HEK293 (cell line): ENCODE measurements around the gene ICAM1.
A peak's percentile ranks its signal among the peaks of the same experiment; 100 is the strongest.

Source experiments
- KLF10 ChIP-seq: fragments of 450-650 bp; IDR thresholded peaks from 2 replicates; pipeline ENCODE4 v1.5.1; 2018; ENCODE audit warnings: missing biosample characterization, mild to moderate bottlenecking, missing genetic modification characterization
- KLF16 ChIP-seq: fragments of 450-650 bp; formaldehyde crosslinking; IDR thresholded peaks from 2 replicates; pipeline ENCODE4 v1.5.1; 2017; ENCODE audit warnings: missing biosample characterization, missing genetic modification characterization
- KLF9 ChIP-seq: fragments of 450-650 bp; formaldehyde crosslinking; IDR thresholded peaks from 2 replicates; pipeline ENCODE4 v1.5.1; 2016; ENCODE audit warnings: missing biosample characterization, missing genetic modification characterization, low read depth
- REPIN1 ChIP-seq: fragments of 450-650 bp; formaldehyde crosslinking; IDR thresholded peaks from 2 replicates; pipeline ENCODE4 v1.5.1; 2017; ENCODE audit warnings: missing biosample characterization, missing genetic modification characterization, low read depth
- WT1 ChIP-seq: fragments of 450-650 bp; formaldehyde crosslinking; IDR thresholded peaks from 2 replicates; pipeline ENCODE4 v1.5.1; 2016; ENCODE audit warnings: missing biosample characterization, missing genetic modification characterization
- ZBTB11 ChIP-seq: fragments of 450-650 bp; formaldehyde crosslinking; conservative IDR thresholded peaks from 2 replicates; pipeline ENCODE4 v1.5.1; 2016; ENCODE audit warnings: low read depth, missing biosample characterization, missing genetic modification characterization
- ZFHX2 ChIP-seq: fragments of 450-650 bp; formaldehyde crosslinking; conservative IDR thresholded peaks from 2 replicates; pipeline ENCODE4 v1.5.1; 2016; ENCODE audit warnings: missing biosample characterization, missing genetic modification characterization
- ZNF148 ChIP-seq: fragments of 450-650 bp; formaldehyde crosslinking; IDR thresholded peaks from 2 replicates; pipeline ENCODE4 v1.5.0; 2017; ENCODE audit warnings: missing biosample characterization, missing genetic modification characterization, borderline replicate concordance
- ZNF155 ChIP-seq: fragments of 450-650 bp; formaldehyde crosslinking; IDR thresholded peaks from 2 replicates; pipeline ENCODE4 v1.5.1; 2016; ENCODE audit warnings: missing biosample characterization, missing genetic modification characterization
- ZNF157 ChIP-seq: fragments of 450-650 bp; formaldehyde crosslinking; IDR thresholded peaks from 2 replicates; pipeline ENCODE4 v1.5.1; 2016; ENCODE audit warnings: missing biosample characterization, missing genetic modification characterization
- ZNF184 ChIP-seq: fragments of 450-650 bp; IDR thresholded peaks from 2 replicates; pipeline ENCODE4 v1.5.1; 2018; ENCODE audit warnings: missing biosample characterization, mild to moderate bottlenecking, missing genetic modification characterization
- ZNF23 ChIP-seq: fragments of 450-650 bp; formaldehyde crosslinking; IDR thresholded peaks from 2 replicates; pipeline ENCODE4 v1.5.1; 2016; ENCODE audit warnings: missing biosample characterization, missing genetic modification characterization, borderline replicate concordance
- ZNF596 ChIP-seq: fragments of 450-650 bp; IDR thresholded peaks from 2 replicates; pipeline ENCODE4 v1.5.0; 2018; ENCODE audit warnings: missing biosample characterization, mild to moderate bottlenecking, missing genetic modification characterization, moderate library complexity
- ZNF610 ChIP-seq: fragments of 450-650 bp; formaldehyde crosslinking; IDR thresholded peaks from 2 replicates; pipeline ENCODE4 v1.5.1; 2016; ENCODE audit warnings: missing biosample characterization, missing genetic modification characterization, borderline replicate concordance
- ZNF621 ChIP-seq: fragments of 450-650 bp; formaldehyde crosslinking; IDR thresholded peaks from 2 replicates; pipeline ENCODE4 v1.5.1; 2017; ENCODE audit warnings: missing biosample characterization, missing genetic modification characterization
- ZNF768 ChIP-seq: fragments of 450-650 bp; formaldehyde crosslinking; IDR thresholded peaks from 2 replicates; pipeline ENCODE4 v1.5.1; 2018; ENCODE audit warnings: missing biosample characterization, mild to moderate bottlenecking, missing genetic modification characterization
- ZNF785 ChIP-seq: fragments of 450-650 bp; formaldehyde crosslinking; IDR thresholded peaks from 2 replicates; pipeline ENCODE4 v1.5.1; 2016; ENCODE audit warnings: missing biosample characterization, missing genetic modification characterization
- ZNF830 ChIP-seq: fragments of 450-650 bp; IDR thresholded peaks from 2 replicates; pipeline ENCODE4 v1.5.0; 2018; ENCODE audit warnings: missing biosample characterization, missing genetic modification characterization, low read depth, mild to moderate bottlenecking, moderate library complexity
- ZSCAN5A ChIP-seq: fragments of 450-650 bp; formaldehyde crosslinking; IDR thresholded peaks from 2 replicates; pipeline ENCODE4 v1.5.1; 2016; ENCODE audit warnings: missing biosample characterization, missing genetic modification characterization
- TF ChIP-seq, protein P1 (sequence below): fragments of 450-650 bp; formaldehyde crosslinking; IDR thresholded peaks from 2 replicates; pipeline ENCODE4 v1.5.1; 2016; ENCODE audit warnings: missing biosample characterization, missing genetic modification characterization
- TF ChIP-seq, protein P2 (sequence below): fragments of 450-650 bp; formaldehyde crosslinking; IDR thresholded peaks from 2 replicates; pipeline ENCODE4 v1.5.1; 2016; ENCODE audit warnings: missing biosample characterization, missing genetic modification characterization
- TF ChIP-seq, protein P3 (sequence below): fragments of 450-650 bp; formaldehyde crosslinking; IDR thresholded peaks from 2 replicates; pipeline ENCODE4 v1.5.1; 2016; ENCODE audit warnings: missing biosample characterization, missing genetic modification characterization
- TF ChIP-seq, protein P4 (sequence below): fragments of 450-650 bp; formaldehyde crosslinking; IDR thresholded peaks from 2 replicates; pipeline ENCODE4 v1.5.1; 2016; ENCODE audit warnings: missing biosample characterization, missing genetic modification characterization

Gene ICAM1

GRCh38 chr19:10332965-10333757 lies 62.2 kb downstream of the ICAM1 start, which contains the start of gene RAVER1 (continued):
- TF ChIP-seq ZBTB11 (tag by site-specific recombination) (peak; percentile 77), WT1 (tag by site-specific recombination) (peak; percentile 68; the same call in 1 of the 2 replicates), ZNF596 (no peak), ZSCAN5A (tag by site-specific recombination) (peak; percentile 90), ZNF157 (no peak), ZNF768 (tag by site-specific recombination) (no peak), ZNF184 (tag by site-specific recombination) (peak; percentile 58; the same call in 1 of the 2 replicates), REPIN1 (tag by site-specific recombination) (peak; percentile 93), ZNF148 (no peak), ZNF610 (tag by site-specific recombination) (peak; percentile 75), KLF9 (peak; percentile 89), KLF10 (peak; percentile 100), ZNF23 (tag by site-specific recombination) (no peak), ZNF621 (tag by site-specific recombination) (no peak), ZNF155 (tag by site-specific recombination) (no peak), KLF16 (tag by site-specific recombination) (peak; percentile 98), ZNF830 (tag by site-specific recombination) (no peak), ZFHX2 (tag by site-specific recombination) (peak; percentile 97), ZNF785 (peak; percentile 95)
- TF ChIP-seq, protein P1, sequence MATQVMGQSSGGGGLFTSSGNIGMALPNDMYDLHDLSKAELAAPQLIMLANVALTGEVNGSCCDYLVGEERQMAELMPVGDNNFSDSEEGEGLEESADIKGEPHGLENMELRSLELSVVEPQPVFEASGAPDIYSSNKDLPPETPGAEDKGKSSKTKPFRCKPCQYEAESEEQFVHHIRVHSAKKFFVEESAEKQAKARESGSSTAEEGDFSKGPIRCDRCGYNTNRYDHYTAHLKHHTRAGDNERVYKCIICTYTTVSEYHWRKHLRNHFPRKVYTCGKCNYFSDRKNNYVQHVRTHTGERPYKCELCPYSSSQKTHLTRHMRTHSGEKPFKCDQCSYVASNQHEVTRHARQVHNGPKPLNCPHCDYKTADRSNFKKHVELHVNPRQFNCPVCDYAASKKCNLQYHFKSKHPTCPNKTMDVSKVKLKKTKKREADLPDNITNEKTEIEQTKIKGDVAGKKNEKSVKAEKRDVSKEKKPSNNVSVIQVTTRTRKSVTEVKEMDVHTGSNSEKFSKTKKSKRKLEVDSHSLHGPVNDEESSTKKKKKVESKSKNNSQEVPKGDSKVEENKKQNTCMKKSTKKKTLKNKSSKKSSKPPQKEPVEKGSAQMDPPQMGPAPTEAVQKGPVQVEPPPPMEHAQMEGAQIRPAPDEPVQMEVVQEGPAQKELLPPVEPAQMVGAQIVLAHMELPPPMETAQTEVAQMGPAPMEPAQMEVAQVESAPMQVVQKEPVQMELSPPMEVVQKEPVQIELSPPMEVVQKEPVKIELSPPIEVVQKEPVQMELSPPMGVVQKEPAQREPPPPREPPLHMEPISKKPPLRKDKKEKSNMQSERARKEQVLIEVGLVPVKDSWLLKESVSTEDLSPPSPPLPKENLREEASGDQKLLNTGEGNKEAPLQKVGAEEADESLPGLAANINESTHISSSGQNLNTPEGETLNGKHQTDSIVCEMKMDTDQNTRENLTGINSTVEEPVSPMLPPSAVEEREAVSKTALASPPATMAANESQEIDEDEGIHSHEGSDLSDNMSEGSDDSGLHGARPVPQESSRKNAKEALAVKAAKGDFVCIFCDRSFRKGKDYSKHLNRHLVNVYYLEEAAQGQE, result peak; percentile 85; the same call in 1 of the 2 replicates
- TF ChIP-seq, protein P2, sequence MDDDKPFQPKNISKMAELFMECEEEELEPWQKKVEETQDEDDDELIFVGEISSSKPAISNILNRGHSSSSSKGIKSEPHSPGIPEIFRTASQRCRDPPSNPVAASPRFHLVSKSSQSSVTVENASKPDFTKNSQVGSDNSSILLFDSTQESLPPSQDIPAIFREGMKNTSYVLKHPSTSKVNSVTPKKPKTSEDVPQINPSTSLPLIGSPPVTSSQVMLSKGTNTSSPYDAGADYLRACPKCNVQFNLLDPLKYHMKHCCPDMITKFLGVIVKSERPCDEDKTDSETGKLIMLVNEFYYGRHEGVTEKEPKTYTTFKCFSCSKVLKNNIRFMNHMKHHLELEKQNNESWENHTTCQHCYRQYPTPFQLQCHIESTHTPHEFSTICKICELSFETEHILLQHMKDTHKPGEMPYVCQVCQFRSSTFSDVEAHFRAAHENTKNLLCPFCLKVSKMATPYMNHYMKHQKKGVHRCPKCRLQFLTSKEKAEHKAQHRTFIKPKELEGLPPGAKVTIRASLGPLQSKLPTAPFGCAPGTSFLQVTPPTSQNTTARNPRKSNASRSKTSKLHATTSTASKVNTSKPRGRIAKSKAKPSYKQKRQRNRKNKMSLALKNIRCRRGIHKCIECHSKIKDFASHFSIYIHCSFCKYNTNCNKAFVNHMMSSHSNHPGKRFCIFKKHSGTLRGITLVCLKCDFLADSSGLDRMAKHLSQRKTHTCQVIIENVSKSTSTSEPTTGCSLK (tag by site-specific recombination), result no peak
- TF ChIP-seq, protein P3, sequence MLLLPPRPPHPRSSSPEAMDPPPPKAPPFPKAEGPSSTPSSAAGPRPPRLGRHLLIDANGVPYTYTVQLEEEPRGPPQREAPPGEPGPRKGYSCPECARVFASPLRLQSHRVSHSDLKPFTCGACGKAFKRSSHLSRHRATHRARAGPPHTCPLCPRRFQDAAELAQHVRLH (tag by site-specific recombination), result peak; percentile 90
- TF ChIP-seq, protein P4, sequence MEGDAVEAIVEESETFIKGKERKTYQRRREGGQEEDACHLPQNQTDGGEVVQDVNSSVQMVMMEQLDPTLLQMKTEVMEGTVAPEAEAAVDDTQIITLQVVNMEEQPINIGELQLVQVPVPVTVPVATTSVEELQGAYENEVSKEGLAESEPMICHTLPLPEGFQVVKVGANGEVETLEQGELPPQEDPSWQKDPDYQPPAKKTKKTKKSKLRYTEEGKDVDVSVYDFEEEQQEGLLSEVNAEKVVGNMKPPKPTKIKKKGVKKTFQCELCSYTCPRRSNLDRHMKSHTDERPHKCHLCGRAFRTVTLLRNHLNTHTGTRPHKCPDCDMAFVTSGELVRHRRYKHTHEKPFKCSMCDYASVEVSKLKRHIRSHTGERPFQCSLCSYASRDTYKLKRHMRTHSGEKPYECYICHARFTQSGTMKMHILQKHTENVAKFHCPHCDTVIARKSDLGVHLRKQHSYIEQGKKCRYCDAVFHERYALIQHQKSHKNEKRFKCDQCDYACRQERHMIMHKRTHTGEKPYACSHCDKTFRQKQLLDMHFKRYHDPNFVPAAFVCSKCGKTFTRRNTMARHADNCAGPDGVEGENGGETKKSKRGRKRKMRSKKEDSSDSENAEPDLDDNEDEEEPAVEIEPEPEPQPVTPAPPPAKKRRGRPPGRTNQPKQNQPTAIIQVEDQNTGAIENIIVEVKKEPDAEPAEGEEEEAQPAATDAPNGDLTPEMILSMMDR (tag by site-specific recombination), result peak; percentile 92
